HG03469 (cell line): ENCODE results near the gene GNPTG.

ENCODE experiments used
- ATAC-seq: cut with Tn5 transposase; IDR thresholded peaks from one replicate; pipeline ENCODE4 v1.9.1; 2021; ENCODE audit warnings: mild to moderate bottlenecking, moderate library complexity, moderate number of reproducible peaks; ENCODE audit not compliant: unreplicated experiment

The GNPTG gene

GRCh38 chr16:1392826-1393225 is 41.1 kb downstream of the GNPTG start:
- no peak for ATAC-seq

DNA sequence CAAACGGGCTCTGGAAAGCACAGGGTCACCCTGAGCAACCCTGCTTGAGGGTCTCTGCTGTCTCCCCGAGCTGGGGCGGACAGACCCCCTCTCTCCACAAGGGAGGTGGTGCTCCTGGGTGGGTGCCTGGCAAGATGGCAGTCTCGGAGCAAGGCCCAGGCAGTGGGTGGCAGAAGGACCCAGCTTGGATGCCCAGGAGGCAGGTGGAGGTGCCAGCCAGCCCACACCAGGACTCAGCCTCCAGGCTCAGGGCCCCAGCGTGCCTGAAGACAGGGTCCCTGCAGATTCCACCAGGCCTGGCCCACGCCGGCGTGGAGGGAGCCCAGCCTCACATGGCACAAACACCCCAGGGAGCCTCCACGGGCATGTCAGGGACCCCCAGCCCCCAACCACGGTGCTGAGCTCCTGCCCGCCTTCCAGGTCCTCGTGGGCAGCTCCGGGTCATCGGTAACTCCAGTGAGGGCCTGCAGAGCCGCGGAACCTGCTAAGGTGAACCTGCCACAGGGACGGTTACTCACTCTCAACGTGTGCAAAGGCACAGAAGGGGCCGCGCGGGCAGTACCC is 42.0 kb downstream of the GNPTG start:
- no peak for ATAC-seq

GRCh38 chr16:1394367-1394951 is 42.7 kb downstream of the GNPTG start:
- no peak for ATAC-seq

DNA sequence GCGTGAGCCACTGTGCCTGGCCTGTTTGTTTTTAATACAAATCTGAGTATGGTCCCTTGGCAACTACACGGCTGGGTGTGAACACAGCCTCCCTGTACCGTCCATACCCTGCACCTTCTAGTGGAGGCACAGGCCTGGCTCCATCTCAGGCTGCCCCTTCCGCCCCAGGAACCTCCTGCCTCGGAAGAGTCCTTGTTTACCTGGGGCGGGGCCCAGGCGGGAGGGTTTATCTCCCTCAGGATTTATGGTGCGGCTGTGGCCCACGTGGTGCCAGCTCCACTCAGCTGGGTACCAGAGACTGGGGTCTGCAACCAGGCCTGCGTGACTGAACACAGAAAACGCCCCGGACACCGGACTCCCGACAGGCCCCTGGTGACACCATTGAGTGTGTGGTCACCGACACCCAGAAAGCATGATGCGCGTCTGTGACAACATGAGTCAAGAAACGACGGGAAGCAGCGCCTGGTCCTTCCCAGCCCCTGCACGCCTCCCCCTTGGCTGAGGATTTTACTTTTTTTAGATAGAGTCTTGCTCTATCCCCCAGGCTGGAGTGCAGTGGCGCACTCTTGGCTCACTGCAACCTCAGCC is 43.8 kb downstream of the GNPTG start:
- ATAC-seq, result no peak

DNA sequence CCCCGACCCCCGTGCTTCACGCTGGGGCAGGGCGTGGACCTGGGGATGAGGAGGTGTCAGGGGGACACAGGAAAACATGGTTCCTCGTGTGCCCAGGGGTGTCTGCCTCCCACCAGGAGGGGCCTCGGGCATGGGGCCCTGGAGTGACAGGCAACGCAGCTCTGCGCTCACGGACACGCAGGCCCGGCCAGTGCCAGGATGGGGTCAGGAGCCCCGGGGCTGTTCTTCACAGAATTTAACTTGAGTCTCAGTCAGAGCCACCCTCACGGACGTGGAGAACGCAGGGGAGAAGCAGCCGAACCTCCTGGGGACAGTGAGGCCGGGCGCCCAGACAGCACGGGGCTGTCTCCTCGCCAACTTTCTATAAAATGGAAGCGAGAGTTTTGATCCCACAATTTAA is 46.0 kb downstream of the GNPTG start:
- no peak for ATAC-seq

GRCh38 chr16:1398351-1398750 is 46.6 kb downstream of the GNPTG start:
- ATAC-seq, result no peak

GRCh38 chr16:1398826-1399581 is 47.3 kb downstream of the GNPTG start:
- ATAC-seq, result no peak

- ATAC-seq, result no peak
Measured at GRCh38 chr16:1401061-1401757, 49.5 kb downstream of the GNPTG start.

DNA sequence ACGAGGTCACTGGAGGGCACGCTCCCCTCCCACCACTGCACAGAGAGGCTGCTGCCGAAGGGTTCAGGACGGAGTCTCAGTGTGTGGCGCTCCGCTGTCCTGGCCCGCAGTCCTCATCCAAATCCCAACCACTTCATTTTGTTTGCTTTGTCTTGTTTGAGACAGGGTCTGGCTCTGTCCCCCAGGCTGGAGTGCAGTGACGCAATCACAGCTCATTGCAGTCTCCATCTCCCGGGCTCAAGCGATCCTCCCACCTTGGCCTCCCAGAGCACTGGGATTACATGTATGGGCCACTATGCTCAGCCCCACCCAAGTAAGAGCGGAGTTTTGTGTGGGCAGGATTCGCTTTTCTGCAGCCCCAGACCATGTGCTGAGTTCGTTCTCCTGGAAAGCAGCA is 50.0 kb downstream of the GNPTG start:
- ATAC-seq, result no peak

DNA sequence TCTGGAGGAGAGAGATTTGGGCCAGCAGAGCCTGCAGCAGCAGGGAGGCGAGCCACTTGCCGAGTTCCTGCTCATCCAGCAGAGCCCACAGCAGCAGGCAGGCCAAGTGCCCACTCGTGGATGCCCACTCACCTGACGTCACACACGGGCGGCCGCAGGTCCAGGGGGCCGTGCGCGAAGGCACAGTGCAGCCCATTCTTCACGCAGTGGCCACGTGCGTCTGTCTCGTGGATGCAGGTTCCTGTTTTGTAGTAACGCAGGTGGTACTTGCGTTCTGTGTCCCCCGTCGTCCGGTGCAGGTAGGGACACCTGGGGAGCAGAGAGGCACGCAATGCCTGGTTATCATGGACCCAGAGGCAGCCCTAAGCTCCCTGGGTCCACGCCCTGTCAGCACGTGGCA is 51.3 kb downstream of the GNPTG start:
- ATAC-seq, result no peak

DNA sequence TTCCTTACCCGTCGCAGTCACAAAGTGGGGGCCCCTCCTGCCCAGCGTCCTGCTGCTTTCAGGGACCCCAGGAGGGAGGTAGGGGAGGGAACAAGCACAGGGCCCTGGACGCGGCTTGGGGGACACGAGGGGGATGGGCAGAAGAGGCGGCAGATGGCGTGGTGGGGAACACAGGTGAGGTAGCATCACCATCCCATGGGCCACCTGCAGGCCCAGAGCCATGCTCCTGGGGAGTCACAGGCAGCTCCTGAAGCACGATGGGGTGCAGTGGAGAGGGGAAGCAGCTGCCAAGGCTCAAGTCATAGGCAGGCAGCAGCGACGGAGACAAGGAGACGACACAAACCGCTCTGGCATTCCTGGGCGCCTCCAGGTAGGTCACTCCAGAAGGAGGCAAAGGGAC is 52.0 kb downstream of the GNPTG start:
- ATAC-seq, result no peak

- ATAC-seq, result no peak
Measured at GRCh38 chr16:1407753-1408152, 56.0 kb downstream of the GNPTG start.

DNA sequence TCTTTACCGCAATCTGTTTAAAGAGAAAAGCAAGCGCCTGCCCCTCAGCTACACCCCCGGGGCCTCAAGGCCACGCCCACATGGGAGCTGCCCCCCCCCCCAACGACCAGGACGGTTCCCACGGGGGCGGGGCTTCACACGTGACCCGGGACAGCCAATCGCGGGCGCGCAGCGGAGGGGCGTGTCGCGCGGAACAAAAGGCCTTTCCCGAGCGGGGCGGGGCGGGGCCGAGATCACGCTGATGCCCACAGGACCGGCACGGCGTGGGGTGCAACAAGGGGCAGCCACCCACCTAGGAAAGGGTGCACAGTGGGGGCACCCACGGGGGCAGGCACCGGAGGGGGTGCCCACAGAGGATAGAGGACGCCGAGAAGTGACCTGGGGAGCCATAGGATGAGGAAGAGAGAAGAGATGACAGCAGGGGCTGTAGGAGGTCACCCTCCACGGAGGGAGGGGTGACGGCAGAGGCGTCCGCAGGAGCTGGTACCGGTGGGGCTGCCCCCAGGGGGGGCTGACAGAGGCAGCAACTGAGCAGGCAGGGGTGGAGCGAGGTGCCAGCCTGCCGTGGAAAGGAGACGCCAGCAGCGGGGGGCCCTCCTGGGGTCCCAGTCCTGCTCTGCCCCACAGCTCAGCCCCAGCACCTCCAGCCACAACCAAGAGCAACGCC is 56.6 kb downstream of the GNPTG start:
- peak; percentile 43 for ATAC-seq

GRCh38 chr16:1412847-1413246 is 61.1 kb downstream of the GNPTG start:
- no peak for ATAC-seq
